Adrenal gland (tissue), 5 donors: Measurements from ENCODE around the gene ABCC6.
"Not testable (repeated sequence)": the region's sequence is repeated elsewhere in the genome, so short reads cannot be mapped to it uniquely, and the experiment has no call there.

Experiments
- POLR2A ChIP-seq, 2 donors: fragments of 450-650 bp; IDR thresholded peaks; one replicate each; pipeline ENCODE4 v1.6.1; 2017; ENCODE audit warnings: antibody characterized with exemption in 2 of 2, mild to moderate bottlenecking in 2 of 2, moderate library complexity in 1 of 2
- TF ChIP-seq, protein P1 (sequence below), 6 experiments: fragments of 450-650 bp in 4 of 6; fragments of 200-600 bp in 2 of 6; sonication (generic) in 1 of 6; IDR thresholded peaks; 1 replicate in 5 of 6; 2 replicates in 1 of 6; pipeline versions ENCODE4 v1.5.1 to v1.8.0; 2016 to 2021; ENCODE audit warnings: antibody characterized with exemption in 6 of 6, mild to moderate bottlenecking in 2 of 6, moderate library complexity in 1 of 6
- donor health status: DM: no; HTN: no; CAD: no.

DNA sequence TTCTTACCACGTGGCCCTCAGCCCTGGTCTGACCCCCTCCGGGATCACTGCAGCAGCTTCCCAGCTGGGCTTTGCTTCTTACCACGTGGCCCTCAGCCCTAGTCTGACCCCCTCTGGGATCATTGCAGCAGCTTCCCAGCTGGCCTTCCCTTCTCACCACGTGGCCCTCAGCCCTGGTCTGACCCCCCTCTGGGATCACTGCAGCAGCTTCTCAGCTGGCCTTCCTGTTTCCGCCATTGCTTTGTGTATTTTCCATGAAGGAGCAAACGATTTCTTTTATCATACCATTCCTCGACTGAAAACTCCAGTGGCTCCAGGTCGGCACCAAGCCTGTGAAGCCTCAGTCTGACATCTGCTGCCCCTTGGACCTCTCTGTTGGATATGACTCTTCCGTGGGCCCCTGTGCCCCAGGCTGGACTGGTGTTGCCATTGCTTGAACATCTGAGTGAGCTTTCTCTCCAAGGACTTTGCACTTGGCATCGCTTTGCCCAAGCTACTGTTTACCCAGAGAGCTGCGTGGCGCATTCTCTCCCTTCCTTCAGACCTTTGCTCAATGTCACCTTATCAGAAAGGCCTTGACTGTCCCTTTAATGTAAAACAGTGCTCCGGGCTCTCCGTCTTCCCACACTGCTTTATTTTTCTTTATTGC, 49.4 kb upstream of the ABCC6 start:
- TF ChIP-seq, protein P1, sequence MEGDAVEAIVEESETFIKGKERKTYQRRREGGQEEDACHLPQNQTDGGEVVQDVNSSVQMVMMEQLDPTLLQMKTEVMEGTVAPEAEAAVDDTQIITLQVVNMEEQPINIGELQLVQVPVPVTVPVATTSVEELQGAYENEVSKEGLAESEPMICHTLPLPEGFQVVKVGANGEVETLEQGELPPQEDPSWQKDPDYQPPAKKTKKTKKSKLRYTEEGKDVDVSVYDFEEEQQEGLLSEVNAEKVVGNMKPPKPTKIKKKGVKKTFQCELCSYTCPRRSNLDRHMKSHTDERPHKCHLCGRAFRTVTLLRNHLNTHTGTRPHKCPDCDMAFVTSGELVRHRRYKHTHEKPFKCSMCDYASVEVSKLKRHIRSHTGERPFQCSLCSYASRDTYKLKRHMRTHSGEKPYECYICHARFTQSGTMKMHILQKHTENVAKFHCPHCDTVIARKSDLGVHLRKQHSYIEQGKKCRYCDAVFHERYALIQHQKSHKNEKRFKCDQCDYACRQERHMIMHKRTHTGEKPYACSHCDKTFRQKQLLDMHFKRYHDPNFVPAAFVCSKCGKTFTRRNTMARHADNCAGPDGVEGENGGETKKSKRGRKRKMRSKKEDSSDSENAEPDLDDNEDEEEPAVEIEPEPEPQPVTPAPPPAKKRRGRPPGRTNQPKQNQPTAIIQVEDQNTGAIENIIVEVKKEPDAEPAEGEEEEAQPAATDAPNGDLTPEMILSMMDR (IDR thresholded peaks at IDR 0.05), result not testable (repeated sequence)
- TF ChIP-seq POLR2A (IDR thresholded peaks at IDR 0.05), result not testable (repeated sequence)
